Lung (tissue), 13 donors: ENCODE data around the gene CDH1. TPM values are rescaled to one million over a fixed set of nuclear protein-coding genes. Genes with fewer than 3 reads are reported as not detected.

Source experiments
- ATAC-seq: fragments of 200-7000 bp; cut with Tn5 transposase; one replicate; pipeline ENCODE4 v1.9.1; 2020; ENCODE audit warnings: moderate number of reproducible peaks; ENCODE audit not compliant: insufficient read depth, low FRiP score
- DNase-seq, 3 donors: peaks; one replicate each; pipeline ENCODE4 v3.0.0-alpha.2; 2013 to 2017
- H3K27ac ChIP-seq, 2 donors: one replicate each; pipeline ENCODE4 v1.5.1; 2013; ENCODE audit warnings: mild to moderate bottlenecking in 2 of 2, moderate library complexity in 2 of 2, control low read depth in 1 of 2, inconsistent platforms in 1 of 2, low read depth in 1 of 2, low read length in 1 of 2
- H3K27me3 ChIP-seq, 3 donors: one replicate each; pipeline ENCODE4 v1.5.1; 2013; ENCODE audit warnings: low read length in 2 of 3; ENCODE audit not compliant: control insufficient read depth in 3 of 3, insufficient read depth in 3 of 3
- H3K36me3 ChIP-seq, 4 donors: one replicate each; pipeline ENCODE4 v1.5.1; 2013; ENCODE audit warnings: low read length in 4 of 4, mild to moderate bottlenecking in 1 of 4, moderate library complexity in 1 of 4; ENCODE audit not compliant: control insufficient read depth in 4 of 4, insufficient read depth in 4 of 4
- H3K4me1 ChIP-seq, 5 donors: one replicate each; pipeline ENCODE4 v1.5.1; 2013; ENCODE audit warnings: low read length in 5 of 5, mild to moderate bottlenecking in 2 of 5, moderate library complexity in 1 of 5; ENCODE audit not compliant: control insufficient read depth in 5 of 5, insufficient read depth in 5 of 5
- H3K4me3 ChIP-seq: one replicate; pipeline ENCODE4 v1.5.1; 2013; ENCODE audit warnings: mild to moderate bottlenecking, control low read depth, moderate library complexity
- H3K9ac ChIP-seq, 2 donors: one replicate each; pipeline ENCODE4 v1.5.1; 2013; ENCODE audit warnings: low read length in 2 of 2, control low read depth in 1 of 2; ENCODE audit not compliant: insufficient read depth in 1 of 2
- H3K9me3 ChIP-seq, 4 donors: one replicate each; pipeline ENCODE4 v1.5.1; 2013; ENCODE audit warnings: low read length in 3 of 4, mild to moderate bottlenecking in 1 of 4, moderate library complexity in 1 of 4; ENCODE audit not compliant: control insufficient read depth in 4 of 4, insufficient read depth in 3 of 4
- WGBS, 2 donors: extraction: QIAGEN DNeasy Blood & Tissue Kit; methylation state at CpG; one replicate each; pipeline ENCODE4 v1.1.7; 2013; 5-methylcytosine and 5-hydroxymethylcytosine counted together
- polyA plus RNA-seq, 2 donors: library from polyadenylated mRNA; stranded (reverse); fragments of 200-250 nt; gene quantifications; one replicate each; pipeline ENCODE4 v1.2.1, GENCODE V29; 2013
- small RNA-seq: library from RNA; depleted of rRNA; stranded (forward); fragments of <200 nt; gene quantifications from one replicate; pipeline ENCODE3, GENCODE V24; 2014; ENCODE audit warnings: low replicate concordance
- total RNA-seq, 2 donors: library from RNA; depleted of rRNA in 1 of 2; stranded (reverse); fragments of >200 nt in 1 of 2; gene quantifications; one replicate each; pipeline ENCODE4 v1.2.1, GENCODE V29; 2014 to 2021
- TF ChIP-seq, protein P1 (sequence below): IDR thresholded peaks from 2 replicates; pipeline ENCODE4 v1.5.1; 2012; ENCODE audit warnings: mild to moderate bottlenecking; ENCODE audit errors: control extremely low read depth, extremely low read depth
- donor health status: control.
- donor health status: control.
- donor health status: Bipolar disorder and iron deficiency.
- donor health status: healthy.
- donor health status: DM: yes; HTN: yes; CAD: no.

The CDH1 gene
- total and polyA plus RNA-seq, 4 donors, result 33.2 to 227 (median 95.2) TPM

- H3K27ac ChIP-seq, result no peak overlapping the region
- H3K9ac ChIP-seq, result no peak overlapping the region
- H3K27me3 ChIP-seq, result no peaks in the 10 kb centered on the region
- TF ChIP-seq, protein P1, sequence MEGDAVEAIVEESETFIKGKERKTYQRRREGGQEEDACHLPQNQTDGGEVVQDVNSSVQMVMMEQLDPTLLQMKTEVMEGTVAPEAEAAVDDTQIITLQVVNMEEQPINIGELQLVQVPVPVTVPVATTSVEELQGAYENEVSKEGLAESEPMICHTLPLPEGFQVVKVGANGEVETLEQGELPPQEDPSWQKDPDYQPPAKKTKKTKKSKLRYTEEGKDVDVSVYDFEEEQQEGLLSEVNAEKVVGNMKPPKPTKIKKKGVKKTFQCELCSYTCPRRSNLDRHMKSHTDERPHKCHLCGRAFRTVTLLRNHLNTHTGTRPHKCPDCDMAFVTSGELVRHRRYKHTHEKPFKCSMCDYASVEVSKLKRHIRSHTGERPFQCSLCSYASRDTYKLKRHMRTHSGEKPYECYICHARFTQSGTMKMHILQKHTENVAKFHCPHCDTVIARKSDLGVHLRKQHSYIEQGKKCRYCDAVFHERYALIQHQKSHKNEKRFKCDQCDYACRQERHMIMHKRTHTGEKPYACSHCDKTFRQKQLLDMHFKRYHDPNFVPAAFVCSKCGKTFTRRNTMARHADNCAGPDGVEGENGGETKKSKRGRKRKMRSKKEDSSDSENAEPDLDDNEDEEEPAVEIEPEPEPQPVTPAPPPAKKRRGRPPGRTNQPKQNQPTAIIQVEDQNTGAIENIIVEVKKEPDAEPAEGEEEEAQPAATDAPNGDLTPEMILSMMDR, result no peak
- DNase-seq (no peak), ATAC-seq (no peak)
- H3K4me3 ChIP-seq, result no peak overlapping the region
- H3K9me3 ChIP-seq, result no peaks in the 10 kb centered on the region
- WGBS, 2 donors, result 92 to 94% methylated on average over 3 to 4 of the region's 4 CpGs
- peaks cover 0 to 12% (median 7%) of the 10 kb centered on the region in 4 donors for H3K36me3 ChIP-seq
- no peaks in the 10 kb centered on the region for H3K4me1 ChIP-seq
These were observed 138.8 kb downstream of the CDH1 start for GRCh38 chr16:68875871-68876270.

GRCh38 chr16:68883685-68884084 is 146.6 kb downstream of the CDH1 start:
- Histone ChIP-seq H3K36me3 (peaks cover 0 to 3% (median under 1%) of the 10 kb centered on the region in 4 donors), H3K27ac (no peak overlapping the region), H3K4me1 (peaks cover 0 to 13% (median 0%) of the 10 kb centered on the region in 5 donors), H3K9ac (no peak overlapping the region), H3K27me3 (no peaks in the 10 kb centered on the region), H3K4me3 (no peak overlapping the region), H3K9me3 (no peaks in the 10 kb centered on the region)
- ATAC-seq, result no peak
- WGBS, 2 donors, result 95 to 96% methylated on average over 6 of the region's 6 CpGs
- DNase-seq, result no peak
- TF ChIP-seq, protein P1, result no peak

DNA sequence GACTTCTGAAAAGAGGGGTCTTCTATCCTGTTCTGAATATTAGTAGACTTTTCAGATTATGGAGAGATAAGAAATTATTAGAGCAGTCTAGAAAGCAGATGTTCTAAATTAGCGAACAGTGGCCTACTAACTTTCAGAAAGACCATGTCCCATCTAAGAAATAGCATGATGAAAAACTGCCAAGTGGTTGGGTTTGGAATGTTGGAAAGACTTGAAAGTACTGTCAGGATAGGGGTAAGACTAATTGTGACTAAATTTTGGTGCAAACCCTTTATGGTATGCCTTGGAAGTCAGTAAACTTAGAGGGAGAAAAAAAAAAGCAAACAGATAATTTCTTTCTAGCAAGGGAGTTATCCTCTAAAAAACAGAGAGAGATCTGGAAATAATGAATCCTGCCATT is 147.3 kb downstream of the CDH1 start:
- Histone ChIP-seq H3K9ac (no peak overlapping the region), H3K27me3 (no peaks in the 10 kb centered on the region), H3K36me3 (peaks cover 0 to 3% (median 0%) of the 10 kb centered on the region in 4 donors), H3K4me1 (peaks cover 0 to 13% (median 0%) of the 10 kb centered on the region in 5 donors), H3K27ac (no peak overlapping the region), H3K9me3 (no peaks in the 10 kb centered on the region), H3K4me3 (no peak overlapping the region)
- 87 to 90% methylated on average over 1 of the region's 1 CpG for WGBS, 2 donors
- ATAC-seq, result no peak
- TF ChIP-seq, protein P1, result no peak
- peak in 2 of 3 donors; percentile 55 to 61 for DNase-seq

Small RNAs within 50 kb of the gene (small RNA-seq; reads per million reads assigned to genes)
- gene RNA5SP429, result not detected

Other genes with a start within 250 kb of the CDH1 start
- gene ZFP90, start 198.0 kb upstream of the CDH1 start, total RNA-seq, result 10 to 100 TPM; 18.2 to 39.6 TPM
- gene ZFP90, start 198.0 kb upstream of the CDH1 start, polyA plus RNA-seq, result 1 to 10 TPM; 5.9 to 6.9 TPM
- 10 to 100 TPM; 11.3 to 89.4 TPM for gene CDH3, start 92.0 kb upstream of the CDH1 start, total RNA-seq
- 10 to 100 TPM in 1 of 2 donors, 1 to 10 TPM in 1; 6.4 to 20.2 TPM for gene CDH3, start 92.0 kb upstream of the CDH1 start, polyA plus RNA-seq
- gene TANGO6, start 106.2 kb downstream of the CDH1 start, total RNA-seq, result 10 to 100 TPM; 17.7 to 19.3 TPM
- gene TANGO6, start 106.2 kb downstream of the CDH1 start, polyA plus RNA-seq, result 1 to 10 TPM; 2.3 to 6.2 TPM